ENCODE results near the gene TMEM267.
"Not testable (repeated sequence)": the region's sequence is repeated elsewhere in the genome, so short reads cannot be mapped to it uniquely, and the experiment has no call there.

TMEM267 gene

DNA sequence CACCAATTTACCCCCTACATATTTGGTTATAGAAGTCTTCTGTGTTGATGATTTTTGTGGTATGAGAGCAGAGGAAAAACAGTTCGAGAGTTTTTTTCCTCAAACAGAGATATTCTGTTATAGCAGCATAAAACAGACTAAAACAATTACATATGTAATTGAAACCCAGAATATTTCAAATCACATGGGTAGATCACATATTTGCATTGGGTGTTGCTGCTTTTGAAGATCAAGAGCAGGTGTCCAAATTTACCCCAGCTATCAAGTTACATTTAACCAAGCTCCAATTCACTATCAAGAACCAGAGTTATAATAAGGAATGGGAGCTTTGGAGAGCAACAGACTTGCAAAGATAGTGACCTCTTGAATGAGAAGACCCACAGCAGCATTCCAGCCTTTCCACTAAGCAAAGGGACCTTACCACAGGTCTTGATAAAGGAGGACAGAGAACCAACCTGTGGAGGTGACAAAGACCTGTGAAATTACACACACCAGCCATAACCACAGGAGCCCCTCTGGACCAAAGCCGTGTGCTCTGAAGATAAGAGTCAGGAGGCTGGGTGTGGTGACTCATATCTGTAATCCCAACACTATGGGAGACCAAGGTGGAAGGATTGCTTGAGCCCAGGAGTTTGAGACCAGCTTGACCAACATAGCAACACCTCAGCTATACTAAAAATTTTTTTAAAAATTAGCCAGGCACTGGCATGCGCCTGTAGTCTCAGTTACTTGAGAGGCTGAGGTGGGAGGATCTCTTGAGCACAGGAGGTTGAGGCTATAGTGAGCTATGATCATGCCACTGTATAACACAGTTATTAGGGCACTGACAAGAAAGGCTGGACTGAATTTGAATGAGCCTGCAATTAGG, 67.5 kb downstream of the TMEM267 start:
- in situ Hi-C loops (cut with MboI; ENCODE audit: low pct_unique_long_range_greater_than_20kb, low sequenced_read_pairs) = no loop called here
- DNase-seq = no peak

GRCh38 chr5:43413966-43414365, 69.7 kb downstream of the TMEM267 start:
- DNase-seq = no peak
- in situ Hi-C loops (cut with MboI; ENCODE audit: low pct_unique_long_range_greater_than_20kb, low sequenced_read_pairs) = no loop called here

DNA sequence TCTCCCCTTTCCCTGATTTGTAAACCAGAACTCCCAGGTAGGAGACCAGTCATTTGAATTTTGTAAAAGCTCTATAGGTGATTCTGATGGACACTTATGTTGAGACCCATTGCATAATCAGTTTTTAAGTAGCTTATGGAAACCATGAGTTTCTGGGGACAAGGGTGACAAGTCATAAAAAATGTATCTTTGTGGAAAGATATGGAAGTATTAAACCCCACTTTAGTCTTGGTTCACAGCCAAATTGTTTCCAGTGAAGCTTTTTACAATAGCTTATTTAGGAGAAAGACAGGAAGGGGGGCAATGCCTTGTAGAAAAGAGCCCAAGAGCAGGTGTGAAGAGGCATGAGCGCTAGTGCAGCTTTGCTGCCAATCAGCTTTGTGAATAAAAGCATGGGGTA, 71.0 kb downstream of the TMEM267 start:
- no peak for DNase-seq
- in situ Hi-C loops (cut with MboI; ENCODE audit: low pct_unique_long_range_greater_than_20kb, low sequenced_read_pairs) = no loop called here

DNA sequence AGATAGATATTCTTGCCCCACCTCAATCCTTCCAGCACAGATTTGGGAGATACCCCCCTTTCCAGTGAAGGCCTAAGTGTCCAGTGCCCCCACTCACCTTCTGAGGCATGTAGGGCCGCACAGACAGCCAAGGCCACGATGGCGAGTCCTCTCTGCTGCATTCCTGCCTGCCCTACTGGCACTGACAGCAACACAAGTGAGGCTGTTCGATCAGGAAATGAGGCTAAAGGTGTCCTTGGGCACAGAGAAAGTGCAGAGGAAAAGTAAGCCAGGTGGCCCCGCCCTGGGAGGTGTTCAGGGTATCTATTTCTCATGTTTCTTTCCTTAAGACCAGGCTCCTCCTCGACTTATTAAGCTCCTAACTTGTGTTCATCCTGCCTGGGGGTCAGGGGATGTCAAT, 71.5 kb downstream of the TMEM267 start, which contains the start of gene CCL28:
CCL28 (minus strand) TSS at position 236 of the 400 bp plus-strand sequence; CDS start at position 161, 75 bp downstream.
- in situ Hi-C loops (cut with MboI; ENCODE audit: low pct_unique_long_range_greater_than_20kb, low sequenced_read_pairs) = no loop called here
- DNase-seq = no peak

GRCh38 chr5:43411495-43411894, 72.2 kb downstream of the TMEM267 start:
- no peak for DNase-seq
- in situ Hi-C loops (cut with MboI; ENCODE audit: low pct_unique_long_range_greater_than_20kb, low sequenced_read_pairs) = no loop called here

DNA sequence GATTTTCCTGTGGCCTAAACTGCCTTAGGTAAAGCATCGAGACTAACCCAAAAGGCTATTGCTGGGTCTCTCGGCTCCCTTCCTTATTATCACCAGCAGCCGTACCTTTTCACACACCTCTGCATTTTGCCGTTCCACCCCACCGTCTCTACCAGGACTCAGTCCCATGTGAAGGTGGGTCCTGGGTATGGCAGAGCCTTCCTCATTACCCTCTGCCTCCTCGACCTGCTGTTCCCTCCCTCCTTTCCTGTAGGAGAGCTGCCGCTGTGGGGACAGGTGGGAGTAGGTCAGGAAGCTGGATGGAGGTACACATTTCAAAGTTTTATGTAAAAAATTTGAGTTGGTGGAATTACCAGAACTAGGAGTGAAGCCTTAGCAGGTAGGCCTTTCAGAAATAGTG, 73.3 kb downstream of the TMEM267 start:
- in situ Hi-C loops (cut with MboI; ENCODE audit: low pct_unique_long_range_greater_than_20kb, low sequenced_read_pairs) = no loop called here
- DNase-seq = no peak

GRCh38 chr5:43409809-43410271, 73.8 kb downstream of the TMEM267 start:
- in situ Hi-C loops (cut with MboI; ENCODE audit: low pct_unique_long_range_greater_than_20kb, low sequenced_read_pairs) = no loop called here
- no peak for DNase-seq

DNA sequence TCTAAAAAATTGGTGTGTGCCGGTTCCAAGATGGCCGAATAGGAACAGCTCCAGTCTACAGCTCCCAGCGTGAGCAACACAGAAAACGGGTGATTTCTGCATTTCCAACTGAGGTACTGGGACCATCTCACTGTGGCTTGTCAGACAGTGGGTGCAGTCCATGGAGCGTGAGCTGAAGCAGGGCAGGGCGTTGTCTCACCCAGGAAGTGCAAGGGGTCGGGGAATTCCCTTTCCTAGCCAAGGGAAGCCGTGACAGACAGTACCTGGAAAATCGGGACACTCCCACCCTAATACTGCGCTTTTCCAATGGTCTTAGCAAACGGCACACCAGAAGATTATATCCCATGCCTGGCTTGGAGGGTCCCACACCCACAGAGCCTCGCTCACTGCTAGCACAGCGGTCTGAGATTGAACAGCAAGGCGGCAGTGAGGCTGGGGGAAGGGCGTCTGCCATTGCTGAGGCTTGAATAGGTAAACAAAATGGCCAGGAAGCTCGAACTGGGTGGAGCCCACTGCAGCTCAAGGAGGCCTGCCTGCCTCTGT, 81.1 kb downstream of the TMEM267 start:
- in situ Hi-C loops (cut with MboI; ENCODE audit: low pct_unique_long_range_greater_than_20kb, low sequenced_read_pairs); DNase-seq: not testable (repeated sequence)

DNA sequence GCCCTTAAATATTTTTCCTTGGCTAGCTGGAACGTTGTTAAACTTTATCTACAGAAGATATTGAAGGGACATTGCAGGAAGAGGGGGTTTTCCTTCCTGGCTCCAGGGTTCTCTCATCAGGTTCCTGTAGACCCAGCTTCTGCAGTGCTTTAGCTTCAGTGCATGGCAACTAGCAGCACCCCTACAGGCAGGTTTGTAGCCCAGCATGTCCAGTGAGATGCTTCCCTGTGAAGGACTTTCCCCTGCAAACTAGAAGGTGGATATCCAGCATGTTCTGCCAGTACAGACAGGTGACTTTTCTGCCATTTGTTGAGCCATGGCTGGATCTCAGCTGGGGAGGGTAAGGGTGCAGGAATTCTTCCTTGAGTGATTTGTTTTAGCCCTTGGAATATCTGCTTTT, 81.8 kb downstream of the TMEM267 start:
- no peak for DNase-seq
- in situ Hi-C loops (cut with MboI; ENCODE audit: low pct_unique_long_range_greater_than_20kb, low sequenced_read_pairs) = no loop called here

GRCh38 chr5:43400082-43400481, 83.6 kb downstream of the TMEM267 start:
- in situ Hi-C loops (cut with MboI; ENCODE audit: low pct_unique_long_range_greater_than_20kb, low sequenced_read_pairs) = no loop called here
- DNase-seq = peak; percentile 15

- DNase-seq = no peak
- in situ Hi-C loops (cut with MboI; ENCODE audit: low pct_unique_long_range_greater_than_20kb, low sequenced_read_pairs) = loop anchor here (10.0 kb wide), 1 partner anchor 492 kb away; no protein-coding TSS in a partner anchor
Measured at GRCh38 chr5:43396762-43397304, 86.8 kb downstream of the TMEM267 start.
